A673 (cell line): Measurements from ENCODE around the gene GSG1L.

Source experiments
- CTCF ChIP-seq: fragments of 300-800, 200-600 bp; sonication (generic); conservative IDR thresholded peaks from 2 replicates; pipeline ENCODE4 v1.5.1; 2017; ENCODE audit warnings: low read depth, mild to moderate bottlenecking, antibody characterized with exemption, low read length, moderate library complexity, mixed read lengths
- EZH2 ChIP-seq: fragments of 200-600 bp; sonication (generic); IDR thresholded peaks from 2 replicates; pipeline ENCODE4 v1.6.1; 2017; ENCODE audit warnings: borderline replicate concordance, low read depth, mild to moderate bottlenecking, mixed read lengths, antibody characterized with exemption, low read length; ENCODE audit not compliant: poor library complexity, severe bottlenecking

GRCh38 chr16:27780468-27781194, 282.9 kb downstream of the GSG1L start:
- no peak for TF ChIP-seq CTCF
- no peak for TF ChIP-seq EZH2
